Upper lobe of right lung (tissue), 1 donor: ENCODE measurements around the gene DPYD. TPM values are rescaled to one million over a fixed set of nuclear protein-coding genes. Genes with fewer than 3 reads are reported as not detected.

ENCODE experiments used
- ATAC-seq: fragments of 200-7000 bp; cut with Tn5 transposase; one replicate; pipeline ENCODE4 v1.9.1; 2020; ENCODE audit warnings: mild to moderate bottlenecking, moderate library complexity
- DNase-seq: peaks from one replicate; pipeline ENCODE4 v3.0.0-alpha.2; 2020
- H3K27ac ChIP-seq: fragments of 200-600 bp; one replicate; pipeline ENCODE4 v1.8.0; 2022
- H3K27me3 ChIP-seq: fragments of 200-600 bp; one replicate; pipeline ENCODE4 v1.8.0; 2022; ENCODE audit warnings: mild to moderate bottlenecking
- H3K36me3 ChIP-seq: fragments of 200-600 bp; one replicate; pipeline ENCODE4 v1.8.0; 2022
- H3K4me1 ChIP-seq: fragments of 200-600 bp; one replicate; pipeline ENCODE4 v1.8.0; 2022
- H3K4me3 ChIP-seq: fragments of 200-600 bp; one replicate; pipeline ENCODE4 v1.8.0; 2022; ENCODE audit warnings: mild to moderate bottlenecking
- H3K9me3 ChIP-seq: fragments of 200-600 bp; one replicate; pipeline ENCODE4 v1.8.0; 2022
- intact Hi-C: fragments of 100-400 bp; cut with DNase I; formaldehyde crosslinking; loops from one replicate; pipeline ENCODE4 v1.11.0; 2022
- total RNA-seq: library from RNA; stranded (reverse); fragmentation: NEBNext Ultra II Directional; extraction: Animal tissue kit (Norgen Biotek cat#: 25700); gene quantifications from one replicate; pipeline ENCODE4 v1.2.1, GENCODE V29; 2021
- TF ChIP-seq, protein P1 (sequence below): fragments of 200-600 bp; IDR thresholded peaks from one replicate; pipeline ENCODE4 v1.8.0; 2022; ENCODE audit warnings: antibody characterized with exemption
- donor health status: DM: no; HTN: yes; CAD: no; lungs with severe emphysema.

Gene DPYD
- total RNA-seq, 1 donor from 2014 or later = 82.7 TPM

DNA sequence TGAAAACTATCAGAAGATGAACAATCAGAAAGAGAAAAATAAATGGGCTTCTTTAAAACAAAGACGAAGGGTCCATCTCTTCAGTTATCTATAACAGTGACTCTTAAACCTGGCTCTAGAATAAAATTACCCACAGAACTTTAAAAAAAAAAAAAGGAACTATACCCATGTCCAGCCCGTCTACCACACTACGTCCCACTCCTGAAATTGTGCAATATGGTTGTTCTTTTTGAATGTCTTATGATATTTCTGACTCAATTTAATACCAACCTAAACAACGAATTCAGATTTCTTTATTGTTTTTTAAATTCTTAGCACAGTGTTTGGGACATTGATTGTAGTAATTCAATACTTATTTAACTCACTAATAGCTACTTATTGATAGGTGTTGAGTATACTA lies 246.3 kb downstream of the DPYD start:
- no peaks in the 10 kb centered on the region for H3K4me1 ChIP-seq
- TF ChIP-seq, protein P1, sequence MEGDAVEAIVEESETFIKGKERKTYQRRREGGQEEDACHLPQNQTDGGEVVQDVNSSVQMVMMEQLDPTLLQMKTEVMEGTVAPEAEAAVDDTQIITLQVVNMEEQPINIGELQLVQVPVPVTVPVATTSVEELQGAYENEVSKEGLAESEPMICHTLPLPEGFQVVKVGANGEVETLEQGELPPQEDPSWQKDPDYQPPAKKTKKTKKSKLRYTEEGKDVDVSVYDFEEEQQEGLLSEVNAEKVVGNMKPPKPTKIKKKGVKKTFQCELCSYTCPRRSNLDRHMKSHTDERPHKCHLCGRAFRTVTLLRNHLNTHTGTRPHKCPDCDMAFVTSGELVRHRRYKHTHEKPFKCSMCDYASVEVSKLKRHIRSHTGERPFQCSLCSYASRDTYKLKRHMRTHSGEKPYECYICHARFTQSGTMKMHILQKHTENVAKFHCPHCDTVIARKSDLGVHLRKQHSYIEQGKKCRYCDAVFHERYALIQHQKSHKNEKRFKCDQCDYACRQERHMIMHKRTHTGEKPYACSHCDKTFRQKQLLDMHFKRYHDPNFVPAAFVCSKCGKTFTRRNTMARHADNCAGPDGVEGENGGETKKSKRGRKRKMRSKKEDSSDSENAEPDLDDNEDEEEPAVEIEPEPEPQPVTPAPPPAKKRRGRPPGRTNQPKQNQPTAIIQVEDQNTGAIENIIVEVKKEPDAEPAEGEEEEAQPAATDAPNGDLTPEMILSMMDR = no peak
- ATAC-seq (peak; percentile 59), DNase-seq (no peak)
- no peak overlapping the region for H3K4me3 ChIP-seq
- H3K9me3 ChIP-seq = no peaks in the 10 kb centered on the region
- no peaks in the 10 kb centered on the region for H3K27me3 ChIP-seq
- intact Hi-C loops = no loop called here
- H3K36me3 ChIP-seq = peaks cover 13% of the 10 kb centered on the region
- H3K27ac ChIP-seq = no peak overlapping the region

DNA sequence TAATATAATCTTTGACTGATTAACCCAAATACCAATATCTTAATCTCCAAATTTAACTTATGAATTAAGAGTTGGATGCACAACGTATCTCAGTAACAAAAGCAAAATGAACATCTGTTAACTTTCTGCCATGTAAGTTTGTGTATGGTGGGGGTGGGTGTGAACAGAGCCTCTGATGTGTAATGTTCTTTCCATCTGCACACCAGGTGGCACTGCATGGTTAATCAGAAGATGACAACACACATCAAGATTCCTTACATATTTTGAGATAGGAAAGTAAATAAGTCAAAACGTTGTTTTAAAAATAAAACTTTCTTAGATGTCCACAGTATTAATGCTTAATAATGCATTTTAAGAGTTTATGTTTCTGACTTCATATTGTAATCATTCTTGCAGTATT lies 251.9 kb downstream of the DPYD start:
- Histone ChIP-seq H3K27ac (no peak overlapping the region), H3K27me3 (no peaks in the 10 kb centered on the region), H3K4me1 (no peaks in the 10 kb centered on the region), H3K4me3 (no peak overlapping the region), H3K36me3 (no peaks in the 10 kb centered on the region), H3K9me3 (no peaks in the 10 kb centered on the region)
- DNase-seq (no peak), ATAC-seq (peak; percentile 45)
- intact Hi-C loops = no loop called here
- TF ChIP-seq, protein P1 = no peak

DNA sequence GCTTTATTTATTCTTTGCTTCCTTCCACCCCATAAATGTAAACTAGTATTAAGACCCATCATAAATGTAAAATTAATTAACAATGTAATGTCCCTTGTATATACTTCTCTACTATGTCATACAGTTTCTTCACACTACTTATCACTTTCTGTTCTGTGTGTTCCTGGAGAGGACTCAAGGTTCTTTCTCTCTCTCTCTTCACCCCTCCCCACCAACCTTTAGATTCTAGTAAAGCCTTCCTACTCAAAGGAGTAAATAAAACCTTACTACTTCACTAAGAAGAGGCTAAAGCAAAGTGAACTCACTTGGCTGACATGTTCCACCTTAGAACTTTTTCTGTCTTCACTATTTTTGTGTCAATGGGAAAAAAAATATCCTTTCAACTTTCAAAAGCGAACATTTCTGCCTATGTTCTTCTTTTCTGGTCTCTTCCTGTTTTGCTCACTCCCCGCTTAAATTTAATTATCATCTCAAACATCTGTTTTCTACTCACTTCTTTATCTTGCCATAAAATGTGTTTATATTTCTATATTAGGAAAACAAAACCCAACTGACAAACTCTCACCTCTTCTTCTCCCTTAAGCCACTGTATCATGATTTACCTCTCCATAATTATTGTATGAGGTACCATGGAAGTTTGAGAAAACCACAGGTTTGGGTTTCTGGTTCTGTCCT lies 260.3 kb downstream of the DPYD start:
- Histone ChIP-seq H3K4me3 (no peak overlapping the region), H3K9me3 (no peaks in the 10 kb centered on the region), H3K27me3 (no peaks in the 10 kb centered on the region), H3K27ac (no peak overlapping the region), H3K4me1 (no peaks in the 10 kb centered on the region), H3K36me3 (no peaks in the 10 kb centered on the region)
- intact Hi-C loops = no loop called here
- DNase-seq (no peak), ATAC-seq (no peak)
- TF ChIP-seq, protein P1 = no peak

DNA sequence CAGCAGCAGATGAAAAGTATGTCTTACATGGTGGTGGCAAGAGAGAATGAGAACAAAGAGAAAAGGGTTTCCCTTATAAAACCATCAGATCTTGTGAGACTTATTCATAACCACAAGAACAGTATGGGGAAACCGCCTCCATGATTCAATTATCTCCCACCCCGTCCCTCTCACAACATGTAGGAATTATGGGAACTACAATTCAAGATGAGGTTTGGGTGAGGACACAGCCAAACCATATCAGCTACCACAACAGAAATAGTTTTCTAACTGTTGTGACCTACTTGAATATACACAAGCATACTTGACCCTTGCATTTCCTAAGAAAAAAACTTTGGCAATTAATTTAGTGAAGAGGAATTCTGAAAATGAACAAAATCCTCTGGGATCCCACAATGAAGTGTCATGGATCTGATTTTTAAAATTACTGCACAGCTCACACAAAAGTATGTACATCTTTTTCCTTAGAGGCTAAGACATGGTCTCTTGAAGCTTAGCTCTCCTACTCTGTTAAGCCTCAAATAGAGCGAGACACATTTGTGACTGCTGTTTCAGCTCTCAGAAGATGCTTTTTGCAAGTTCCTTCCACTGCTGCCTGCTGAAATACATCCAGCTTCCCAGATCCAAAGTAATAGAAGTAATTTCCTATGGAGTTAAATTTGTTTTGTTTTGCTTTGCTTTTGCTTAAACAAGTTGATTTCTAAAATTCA lies 265.8 kb downstream of the DPYD start:
- TF ChIP-seq, protein P1 = no peak
- Histone ChIP-seq H3K27ac (no peak overlapping the region), H3K4me1 (no peaks in the 10 kb centered on the region), H3K36me3 (no peaks in the 10 kb centered on the region), H3K4me3 (no peak overlapping the region), H3K27me3 (no peaks in the 10 kb centered on the region), H3K9me3 (no peaks in the 10 kb centered on the region)
- DNase-seq (no peak), ATAC-seq (no peak)
- intact Hi-C loops = no loop called here

DNA sequence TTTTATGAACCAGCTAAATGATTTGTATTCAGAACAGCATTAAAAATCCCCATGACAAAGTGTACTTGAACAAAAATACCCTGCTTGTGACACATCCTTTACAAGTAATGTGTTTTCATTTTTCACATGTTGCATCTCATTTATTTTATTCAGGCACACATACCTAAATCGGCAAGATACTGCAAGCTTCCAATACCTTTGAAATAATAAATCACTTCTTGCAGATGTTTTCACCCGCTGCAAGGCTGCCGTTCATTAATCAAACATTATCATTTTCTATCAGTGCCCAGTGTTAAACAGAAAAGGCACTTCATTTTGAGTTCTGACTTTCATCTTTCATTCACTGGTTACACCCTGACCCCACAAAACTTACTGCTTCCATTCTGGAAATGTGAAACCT lies 269.6 kb downstream of the DPYD start:
- H3K4me3 ChIP-seq = no peak overlapping the region
- no peak overlapping the region for H3K27ac ChIP-seq
- no peaks in the 10 kb centered on the region for H3K36me3 ChIP-seq
- intact Hi-C loops = no loop called here
- no peak for DNase-seq
- H3K9me3 ChIP-seq = peaks cover 1% of the 10 kb centered on the region
- ATAC-seq = no peak
- no peaks in the 10 kb centered on the region for H3K4me1 ChIP-seq
- no peaks in the 10 kb centered on the region for H3K27me3 ChIP-seq
- TF ChIP-seq, protein P1 = no peak
